HG03095 (cell line): ENCODE results near the gene TSFM.
"Not testable (repeated sequence)": the region's sequence is repeated elsewhere in the genome, so short reads cannot be mapped to it uniquely, and the experiment has no call there.

Source experiments
- ATAC-seq: cut with Tn5 transposase; IDR thresholded peaks from one replicate; pipeline ENCODE4 v1.9.1; 2021; ENCODE audit warnings: moderate library complexity; ENCODE audit not compliant: unreplicated experiment

The TSFM gene

DNA sequence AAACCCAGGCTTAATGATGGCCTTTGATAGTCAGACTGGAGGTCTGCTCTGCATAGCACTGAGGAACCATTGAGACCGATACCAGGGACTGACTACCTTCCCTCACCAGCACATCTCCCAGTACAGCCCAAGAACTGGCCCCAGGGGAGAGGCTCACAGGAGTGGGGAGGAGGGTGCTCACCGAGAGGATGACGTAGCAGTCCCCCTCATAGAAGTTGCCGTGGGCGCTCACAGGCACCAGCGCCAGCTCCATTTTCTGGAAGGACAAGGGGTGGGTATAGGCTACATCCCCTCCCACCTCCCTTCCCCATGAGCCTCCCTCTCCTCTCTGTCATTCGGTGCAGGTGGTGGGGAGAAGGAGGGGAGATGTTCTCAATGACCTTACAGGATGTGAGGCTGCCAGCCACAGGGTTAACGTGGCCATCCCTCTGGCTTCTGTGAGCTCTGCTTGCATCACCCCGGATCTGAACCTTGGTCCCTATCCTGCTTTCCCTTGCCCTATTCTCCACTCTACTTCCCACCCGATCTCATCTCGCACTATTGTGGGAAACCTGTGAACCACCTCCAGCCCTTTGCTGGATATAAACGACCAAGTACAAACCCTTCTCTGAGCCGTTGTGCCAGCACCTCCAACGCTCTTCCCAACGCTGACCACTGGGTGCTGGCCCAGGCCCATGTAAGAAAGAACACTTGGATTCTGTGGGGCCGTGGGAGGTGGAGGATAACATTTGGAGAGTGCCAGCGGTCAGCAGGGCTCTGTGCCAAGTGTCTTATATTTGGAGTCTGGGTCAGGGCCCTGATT lies 31.6 kb downstream of the TSFM start:
- ATAC-seq, result no peak

DNA sequence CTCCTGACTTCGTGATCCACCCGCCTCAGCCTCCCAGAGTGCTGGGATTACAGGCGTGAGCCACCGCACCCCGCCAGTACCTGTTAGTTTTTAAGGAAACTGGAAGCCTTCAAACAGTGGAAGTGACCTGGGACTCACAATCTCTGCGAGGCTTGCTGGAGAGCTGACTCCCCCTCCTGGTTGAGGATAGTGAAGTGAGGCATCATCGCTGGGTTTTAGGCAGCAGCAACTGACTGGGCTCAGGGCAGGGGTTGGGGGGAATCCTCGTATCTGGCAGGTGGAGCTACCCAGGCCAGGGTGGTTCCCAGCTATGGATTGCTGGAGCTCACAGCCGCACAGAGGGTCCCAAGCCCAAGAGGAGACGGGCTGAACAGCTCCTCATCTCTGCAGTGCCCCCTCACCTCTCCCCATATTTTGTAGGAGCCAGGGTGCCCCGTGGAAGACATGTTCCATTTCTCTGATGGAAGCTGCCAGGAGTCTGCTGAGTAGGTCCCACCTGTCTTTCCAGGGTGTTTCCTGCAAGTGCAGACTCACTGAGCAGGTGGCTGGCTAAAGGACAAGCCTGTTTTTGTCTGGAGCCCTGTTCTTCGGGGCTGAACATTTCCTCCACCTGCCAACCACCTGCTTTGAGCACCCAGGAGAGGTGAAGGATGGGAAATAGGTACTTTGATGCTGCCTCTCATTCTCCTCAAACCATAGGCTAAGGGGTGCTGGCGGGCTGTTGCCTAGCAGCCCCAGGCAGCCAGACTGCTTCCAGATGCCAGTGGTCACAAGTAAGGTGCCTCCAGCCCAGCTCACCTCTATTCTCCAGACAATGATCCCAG lies 32.8 kb downstream of the TSFM start:
- no peak for ATAC-seq

GRCh38 chr12:57816001-57816854 lies 33.6 kb downstream of the TSFM start:
- ATAC-seq, result no peak

- no peak for ATAC-seq
Measured at GRCh38 chr12:57816855-57817151, 34.2 kb downstream of the TSFM start.

GRCh38 chr12:57817261-57817989 lies 34.8 kb downstream of the TSFM start:
- no peak for ATAC-seq

DNA sequence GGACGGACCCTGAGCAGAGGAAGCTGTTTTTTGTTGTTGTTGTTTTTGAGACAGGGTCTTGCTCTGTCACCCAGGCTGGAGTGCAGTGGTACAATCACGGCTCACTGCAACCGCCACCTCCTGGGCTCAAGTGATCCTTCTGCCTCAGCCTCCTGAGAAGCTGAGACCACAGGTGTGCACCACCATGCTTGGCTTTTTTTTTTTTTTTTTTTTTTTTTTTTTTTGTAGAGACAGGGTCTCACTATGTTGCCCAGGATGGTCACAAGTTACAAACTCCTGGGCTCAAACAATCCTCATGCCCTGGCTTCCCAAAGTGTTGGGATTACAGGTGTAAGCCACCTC lies 35.4 kb downstream of the TSFM start:
- not testable (repeated sequence) for ATAC-seq

- not testable (repeated sequence) for ATAC-seq
Measured at GRCh38 chr12:57820119-57820518, 37.5 kb downstream of the TSFM start.

- ATAC-seq, result not testable (repeated sequence)
Measured at GRCh38 chr12:57821015-57821414, 38.4 kb downstream of the TSFM start.

GRCh38 chr12:57821474-57822214 lies 39.1 kb downstream of the TSFM start:
- ATAC-seq, result no peak

- no peak for ATAC-seq
Measured at GRCh38 chr12:57822392-57823130, 40.0 kb downstream of the TSFM start.

GRCh38 chr12:57823131-57823907 lies 40.7 kb downstream of the TSFM start:
- no peak for ATAC-seq

DNA sequence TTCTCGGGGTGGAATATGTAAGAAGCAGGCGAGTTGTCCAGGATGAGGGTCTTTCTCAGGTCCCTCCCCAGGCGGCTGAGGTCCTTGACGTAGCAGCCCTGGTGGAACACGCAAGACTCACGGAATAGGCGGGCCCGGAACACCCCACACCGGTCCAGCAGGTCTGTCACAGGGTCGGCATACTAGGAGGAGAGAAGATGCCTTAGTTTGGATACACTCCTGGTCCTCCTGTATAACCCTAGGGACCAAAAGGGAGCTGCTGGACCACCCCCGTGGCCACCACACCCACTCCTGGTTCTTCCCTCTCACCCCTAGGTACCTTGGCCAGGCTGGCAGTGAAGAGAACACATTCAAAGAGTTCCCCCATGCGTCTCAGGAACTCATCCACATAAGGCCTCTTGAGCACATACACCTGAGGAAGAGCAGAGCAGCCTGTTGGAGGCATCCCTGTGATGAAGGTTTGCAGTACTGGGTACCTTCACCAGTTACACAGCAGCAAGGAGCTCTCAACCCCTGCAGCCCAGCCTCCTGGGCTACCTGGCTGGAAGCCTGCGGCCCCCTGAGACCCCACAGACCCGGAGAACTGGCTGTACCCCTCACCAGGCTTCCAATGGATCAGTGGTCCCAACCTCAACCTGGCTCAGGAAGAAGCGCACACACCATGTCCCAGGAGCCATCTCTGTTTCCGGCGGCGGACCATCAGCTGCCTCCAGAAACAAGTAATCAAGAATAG lies 41.5 kb downstream of the TSFM start:
- ATAC-seq, result no peak

GRCh38 chr12:57825451-57825850 lies 42.9 kb downstream of the TSFM start:
- ATAC-seq, result no peak

DNA sequence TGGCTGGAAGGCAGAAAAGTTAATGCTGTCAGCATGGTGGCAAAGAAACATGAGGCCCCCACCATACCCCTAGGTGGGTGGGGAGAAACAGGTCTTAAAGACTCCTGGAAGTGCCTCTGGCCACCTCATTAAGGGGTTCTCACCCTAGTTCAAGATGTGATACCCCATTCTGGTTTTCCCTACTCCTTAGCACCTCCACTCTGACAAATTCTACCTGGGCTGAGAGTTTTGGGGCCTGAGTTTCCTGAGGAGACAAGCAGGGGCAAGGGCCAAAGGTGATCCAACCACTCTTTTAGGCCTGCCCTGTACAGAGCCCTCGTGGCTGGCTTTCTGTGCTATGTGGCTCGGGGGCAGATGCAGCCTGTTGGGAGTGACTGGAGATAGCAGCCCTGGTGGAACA lies 43.8 kb downstream of the TSFM start:
- ATAC-seq, result no peak

- no peak for ATAC-seq
Measured at GRCh38 chr12:57826966-57827365, 44.4 kb downstream of the TSFM start.

- no peak for ATAC-seq
Measured at GRCh38 chr12:57829025-57829777, 46.6 kb downstream of the TSFM start.

DNA sequence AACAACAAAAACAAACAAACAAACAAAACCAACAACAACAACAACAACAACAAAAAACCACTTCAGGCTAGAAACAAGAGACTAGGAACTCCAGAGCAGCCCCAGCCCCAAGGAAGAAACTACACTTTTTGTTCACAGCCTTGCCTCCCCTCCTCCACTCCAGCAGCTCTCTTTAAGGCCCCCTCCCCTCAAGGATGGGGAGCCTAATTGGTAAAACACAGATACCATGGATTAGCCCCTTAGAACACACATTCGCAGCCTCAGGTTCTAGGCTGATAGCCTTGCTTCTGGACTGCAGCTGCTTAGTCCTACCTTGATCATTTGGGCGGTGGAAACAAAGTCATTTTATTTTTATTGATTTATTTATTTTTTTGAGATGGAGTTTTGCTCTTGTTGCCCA lies 47.8 kb downstream of the TSFM start:
- no peak for ATAC-seq
